GM21526 (cell line): ENCODE results near the gene PLPP6.
"Not testable (repeated sequence)": the region's sequence is repeated elsewhere in the genome, so short reads cannot be mapped to it uniquely, and the experiment has no call there.

Experiments
- ATAC-seq: cut with Tn5 transposase; IDR thresholded peaks from one replicate; pipeline ENCODE4 v1.9.1; 2021; ENCODE audit warnings: moderate library complexity; ENCODE audit not compliant: unreplicated experiment, low FRiP score

Gene PLPP6

DNA sequence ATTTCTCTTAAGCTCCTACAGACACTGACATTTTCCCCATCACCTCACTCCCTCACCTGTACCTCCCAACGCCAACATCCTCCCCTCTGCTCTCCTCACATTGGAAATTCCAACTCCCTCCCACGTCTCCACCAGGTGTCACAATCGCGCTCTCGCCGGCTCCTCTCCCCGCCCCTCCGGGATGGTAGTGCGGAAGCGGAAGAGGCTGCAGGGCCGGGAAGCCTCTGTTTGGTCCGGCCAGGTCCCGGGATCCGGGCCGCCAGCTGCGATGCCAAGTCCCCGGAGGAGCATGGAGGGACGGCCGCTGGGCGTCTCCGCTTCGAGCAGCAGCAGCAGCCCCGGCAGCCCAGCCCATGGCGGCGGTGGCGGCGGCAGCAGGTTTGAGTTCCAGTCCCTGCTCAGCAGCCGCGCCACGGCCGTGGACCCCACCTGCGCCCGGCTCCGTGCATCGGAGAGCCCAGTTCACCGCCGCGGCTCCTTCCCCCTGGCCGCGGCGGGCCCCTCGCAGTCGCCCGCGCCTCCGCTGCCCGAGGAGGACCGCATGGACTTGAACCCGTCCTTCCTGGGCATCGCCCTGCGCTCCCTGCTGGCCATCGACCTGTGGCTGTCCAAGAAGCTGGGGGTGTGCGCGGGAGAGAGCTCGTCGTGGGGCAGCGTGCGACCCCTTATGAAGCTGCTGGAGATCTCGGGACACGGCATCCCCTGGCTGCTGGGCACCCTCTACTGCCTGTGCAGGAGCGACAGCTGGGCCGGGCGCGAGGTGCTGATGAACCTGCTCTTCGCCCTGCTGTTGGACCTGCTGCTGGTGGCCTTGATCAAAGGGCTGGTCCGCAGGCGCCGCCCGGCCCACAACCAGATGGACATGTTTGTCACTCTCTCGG lies at the start of gene PLPP6:
TSS of gene PLPP6 (plus strand) at position 187 of the 881 bp plus-strand sequence. CDS start at position 269, 82 bp downstream.
- ATAC-seq: peak; percentile 88

DNA sequence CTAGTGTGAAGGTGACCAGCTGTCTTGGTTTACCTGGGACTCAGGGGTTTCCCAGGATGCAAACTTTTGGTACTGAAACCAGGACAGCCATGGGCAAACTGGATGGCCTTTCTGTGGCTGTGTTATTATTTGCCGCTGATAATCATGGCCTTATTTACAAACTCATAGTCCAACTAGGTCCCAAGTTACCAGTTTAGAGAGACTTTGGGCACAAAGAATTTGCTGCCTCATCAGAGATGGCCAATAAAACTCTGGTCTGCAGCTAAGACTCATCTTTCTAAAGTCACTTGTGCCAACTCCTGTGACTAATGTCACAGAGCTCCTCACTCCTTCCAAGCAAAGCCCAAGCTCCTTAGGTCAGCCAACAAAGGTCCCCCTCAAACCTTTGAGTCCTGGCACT lies 47.5 kb upstream of the PLPP6 start:
- ATAC-seq: no peak

DNA sequence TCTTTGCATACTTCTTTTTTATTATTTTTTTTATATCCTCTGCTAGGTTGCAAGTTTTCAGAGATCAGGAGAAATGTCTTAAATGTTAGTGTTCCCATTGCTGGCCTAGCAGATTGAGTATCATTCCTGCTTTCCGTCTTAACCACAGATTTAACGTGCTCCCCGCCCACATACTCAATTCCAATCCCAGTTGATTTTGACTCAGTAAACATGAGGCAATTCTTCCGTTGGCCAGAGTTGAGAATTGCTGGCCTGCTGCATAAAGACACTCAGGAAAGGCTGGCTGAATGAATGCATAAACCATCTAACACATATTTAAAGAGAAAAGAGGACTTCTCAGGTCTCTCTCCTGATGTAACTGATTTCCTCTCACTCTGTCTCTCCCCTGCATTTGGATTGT lies 46.8 kb upstream of the PLPP6 start:
- no peak for ATAC-seq

DNA sequence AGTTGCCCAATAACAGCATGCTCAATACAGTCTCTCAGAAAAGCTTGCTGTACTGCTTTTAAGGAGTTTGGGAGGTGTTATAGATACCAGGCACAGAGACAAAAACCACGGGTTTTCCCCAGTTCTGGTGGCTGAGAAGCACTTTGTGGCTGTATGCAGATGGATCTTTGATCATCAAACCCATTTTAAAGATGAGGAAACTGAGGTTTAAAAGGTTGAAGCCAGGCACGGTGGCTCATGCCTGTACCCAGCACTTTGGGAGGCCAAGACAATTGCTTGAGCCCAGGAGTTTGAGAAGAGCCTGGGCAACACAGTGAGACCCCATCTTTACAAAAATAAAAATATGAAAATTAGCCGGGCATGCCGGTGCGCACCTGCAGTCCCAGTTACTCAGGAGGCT lies 46.3 kb upstream of the PLPP6 start:
- no peak for ATAC-seq

DNA sequence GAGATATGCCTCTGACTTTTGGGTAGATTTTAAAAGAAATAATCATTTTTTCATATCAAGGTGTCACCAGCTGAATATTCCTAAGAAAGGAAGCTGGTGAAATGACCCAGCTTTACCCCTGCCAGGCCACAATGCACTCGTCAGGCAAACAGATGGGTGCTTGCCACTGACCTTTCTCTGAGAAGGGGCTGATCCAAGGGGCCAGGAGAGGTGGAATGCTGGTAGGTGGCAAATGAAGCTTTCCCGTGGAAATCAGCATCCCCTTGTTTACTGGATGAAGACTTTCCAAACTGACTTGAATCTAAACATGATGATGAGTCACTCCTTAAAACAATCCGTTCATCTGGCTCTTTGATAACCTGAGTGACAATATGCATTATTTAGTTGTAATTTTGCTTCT lies 44.3 kb upstream of the PLPP6 start:
- no peak for ATAC-seq

DNA sequence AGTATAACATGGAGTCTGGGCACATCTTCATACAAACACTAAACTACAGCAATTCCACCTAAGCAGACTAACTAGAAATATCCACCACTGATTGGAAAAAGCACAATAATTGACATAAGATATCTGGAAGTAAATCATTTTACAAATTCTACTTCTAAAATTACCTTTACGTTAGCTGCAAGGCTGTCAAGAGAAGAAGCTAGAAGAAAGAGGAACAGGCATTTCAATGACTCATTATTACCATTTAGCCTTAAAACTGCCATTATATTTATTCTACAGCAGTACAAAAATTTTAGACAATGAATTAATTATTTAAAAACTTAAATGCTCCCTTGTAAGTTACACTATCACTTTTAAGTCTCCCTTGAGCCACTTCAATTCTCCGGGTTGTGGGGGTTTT lies 43.4 kb upstream of the PLPP6 start:
- no peak for ATAC-seq

DNA sequence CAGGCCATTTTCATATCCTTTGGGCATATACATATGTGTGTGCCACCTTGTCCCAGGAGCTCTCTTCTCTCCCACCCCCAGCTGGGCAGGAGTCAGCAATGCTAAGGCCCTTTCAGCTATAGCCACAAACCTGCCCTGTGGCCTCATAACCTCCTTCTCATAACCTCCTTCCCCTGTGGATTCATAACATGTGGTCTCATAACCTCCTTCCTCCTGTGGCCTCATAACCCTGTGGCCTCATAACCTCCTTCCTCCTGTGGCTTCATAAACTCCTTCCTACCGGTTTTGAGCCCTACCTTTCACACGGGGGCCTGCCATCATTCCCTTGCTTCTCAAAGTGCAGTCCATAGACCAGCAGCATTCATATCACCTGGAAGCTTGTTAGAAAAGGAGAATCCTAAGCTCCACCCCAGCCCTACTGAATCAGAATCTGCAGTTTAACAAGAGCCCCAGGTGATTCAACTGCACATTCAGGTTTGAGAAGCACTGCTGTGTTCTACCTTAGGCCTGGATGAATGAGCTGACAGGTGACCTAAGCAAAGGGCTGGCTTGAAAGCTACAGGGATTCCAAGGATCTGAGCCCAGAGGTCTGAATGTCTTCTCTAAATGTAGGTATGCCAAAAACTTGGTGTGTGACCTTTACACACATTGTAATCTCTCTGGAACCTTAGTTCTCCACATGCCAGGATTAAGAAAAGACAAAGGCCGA lies 41.9 kb upstream of the PLPP6 start:
- ATAC-seq: no peak

DNA sequence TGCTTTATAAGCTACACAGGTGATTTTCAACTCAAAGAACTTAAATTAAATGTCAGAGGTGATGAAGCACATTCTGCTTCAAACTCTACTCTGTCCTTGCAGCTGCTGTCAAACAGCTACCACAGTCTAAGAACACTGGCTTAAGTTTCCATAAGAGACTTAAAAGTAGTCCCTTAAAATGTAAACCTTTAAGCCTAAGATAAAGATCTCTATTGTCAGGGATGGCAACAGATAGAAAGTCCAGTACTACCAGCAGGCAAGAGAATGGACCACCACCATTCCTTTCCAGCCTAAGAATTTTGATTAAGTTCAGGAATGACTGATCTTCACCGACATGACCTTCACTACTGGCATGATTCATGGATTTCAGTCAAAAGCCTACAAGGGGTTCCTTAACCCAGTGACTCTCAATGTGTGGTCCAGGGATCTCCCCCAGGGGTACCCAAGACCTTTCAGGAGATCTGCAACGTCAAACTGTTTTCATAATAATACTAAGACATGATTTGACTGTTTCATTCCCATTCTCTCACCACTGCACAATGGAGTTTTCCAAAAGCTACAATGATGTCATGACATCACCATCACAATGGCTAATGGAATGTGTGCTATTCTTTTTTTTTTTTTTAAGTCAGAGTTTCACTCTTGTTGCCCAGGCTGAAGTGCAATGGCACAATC lies 41.1 kb upstream of the PLPP6 start:
- ATAC-seq: no peak

DNA sequence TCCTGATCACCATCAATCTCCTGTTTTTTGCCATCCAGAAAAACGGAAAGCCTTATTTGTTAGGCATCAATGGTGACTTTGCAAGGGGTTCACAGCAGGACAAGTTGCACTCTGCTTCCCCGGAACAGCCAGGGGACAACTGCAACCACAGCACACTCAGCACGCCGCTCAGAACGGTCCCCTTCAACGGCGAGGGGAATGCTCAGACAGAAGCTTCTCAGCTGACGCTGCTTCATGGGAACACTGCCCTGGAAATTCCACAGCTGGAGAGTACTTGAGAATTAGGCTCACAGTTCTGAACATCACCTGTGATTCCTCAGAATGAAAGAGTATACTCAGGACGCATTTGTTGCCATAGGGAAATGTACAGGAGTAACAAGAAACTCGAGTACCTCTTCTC lies 40.1 kb upstream of the PLPP6 start:
- ATAC-seq: no peak

DNA sequence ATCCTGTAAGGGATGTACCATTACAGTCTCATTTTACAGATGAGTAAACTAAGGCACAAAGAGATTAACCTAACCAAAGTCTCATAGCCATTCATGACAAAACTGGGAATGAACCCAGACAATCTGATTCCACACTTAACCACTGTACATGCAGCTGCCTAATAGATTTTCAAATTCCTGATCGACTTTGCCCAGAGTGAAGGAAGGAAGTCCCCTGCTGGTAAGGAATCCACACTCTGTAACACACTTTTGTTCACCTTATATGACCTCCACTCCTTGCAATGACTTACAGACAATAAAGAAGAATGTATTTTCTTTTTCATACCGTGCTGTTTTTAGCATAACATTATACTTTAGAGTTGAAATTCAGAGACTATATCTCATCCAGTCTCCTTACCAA lies 31.3 kb upstream of the PLPP6 start:
- no peak for ATAC-seq

DNA sequence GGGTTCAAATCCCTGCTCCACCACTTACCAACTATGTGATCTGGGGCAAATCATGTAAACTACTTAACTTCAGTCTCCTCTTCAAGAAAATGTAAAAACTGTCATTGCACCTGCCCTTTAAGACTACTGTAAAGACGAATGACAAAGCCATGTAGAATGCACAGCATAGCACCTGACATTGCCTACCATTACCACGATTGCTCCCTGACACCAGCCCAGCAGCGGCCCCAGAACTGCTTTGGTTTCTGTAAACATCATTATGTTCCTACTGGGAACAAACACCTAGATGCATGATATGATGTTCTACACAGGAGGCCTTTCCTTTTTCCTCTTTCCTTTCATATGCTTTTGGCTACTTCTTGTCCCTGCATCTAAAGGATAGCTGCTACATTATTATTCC lies 23.1 kb upstream of the PLPP6 start:
- ATAC-seq: no peak

DNA sequence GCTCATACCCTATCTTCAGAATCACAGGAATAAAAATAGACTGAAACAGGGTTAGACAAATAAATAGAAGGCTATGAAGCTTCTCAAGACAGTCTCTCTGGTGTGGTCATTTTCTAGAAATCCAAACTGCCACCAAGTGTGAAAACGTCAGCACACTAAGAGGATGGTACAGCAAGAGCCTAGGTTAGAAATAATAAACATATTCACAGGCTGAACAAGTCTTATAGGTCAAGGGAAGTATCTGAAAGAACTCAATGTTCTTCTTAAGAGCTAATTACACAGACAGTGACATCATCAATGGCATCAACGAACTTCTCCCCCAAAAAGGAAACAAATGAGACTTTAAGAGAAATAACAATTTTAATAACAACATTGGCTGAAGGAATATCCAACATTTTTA lies 22.7 kb upstream of the PLPP6 start:
- no peak for ATAC-seq

DNA sequence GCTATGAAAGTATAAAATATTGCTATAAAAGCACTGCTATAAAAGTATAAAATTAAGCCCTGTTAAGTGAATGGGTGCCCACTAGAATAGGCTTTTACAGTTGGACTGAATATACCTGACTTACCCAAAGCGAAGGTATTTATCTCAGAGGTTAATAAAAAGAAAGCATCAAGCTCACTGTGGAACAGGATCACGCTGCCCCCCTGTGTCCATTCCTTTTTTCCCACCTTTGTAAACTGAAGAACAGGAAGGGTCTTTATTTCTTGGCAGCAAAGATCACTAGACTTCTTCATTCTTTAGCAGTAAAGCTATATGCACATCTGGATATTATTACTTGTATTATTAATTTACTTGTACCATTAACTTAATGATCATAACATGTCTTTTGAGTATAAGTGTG lies 22.1 kb upstream of the PLPP6 start:
- no peak for ATAC-seq

DNA sequence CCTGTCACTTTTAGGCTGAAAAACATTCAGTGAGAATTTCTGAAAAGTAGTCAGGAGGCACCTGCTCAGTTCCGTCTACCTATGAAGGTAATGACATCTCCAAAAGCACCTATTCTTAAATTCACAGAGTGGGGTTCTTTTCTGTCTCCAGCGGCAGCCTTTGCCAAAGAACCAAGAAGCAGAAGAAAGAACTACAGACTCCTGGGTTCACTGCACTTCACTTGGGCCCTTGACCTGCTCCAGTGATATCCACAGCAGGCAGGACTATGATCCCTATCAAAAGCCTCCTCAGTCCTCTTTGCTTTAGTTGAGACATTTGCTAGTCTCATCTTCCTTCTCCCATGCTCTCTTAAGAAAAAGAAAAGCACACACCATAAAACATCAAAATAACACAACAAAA lies 19.7 kb upstream of the PLPP6 start:
- no peak for ATAC-seq

DNA sequence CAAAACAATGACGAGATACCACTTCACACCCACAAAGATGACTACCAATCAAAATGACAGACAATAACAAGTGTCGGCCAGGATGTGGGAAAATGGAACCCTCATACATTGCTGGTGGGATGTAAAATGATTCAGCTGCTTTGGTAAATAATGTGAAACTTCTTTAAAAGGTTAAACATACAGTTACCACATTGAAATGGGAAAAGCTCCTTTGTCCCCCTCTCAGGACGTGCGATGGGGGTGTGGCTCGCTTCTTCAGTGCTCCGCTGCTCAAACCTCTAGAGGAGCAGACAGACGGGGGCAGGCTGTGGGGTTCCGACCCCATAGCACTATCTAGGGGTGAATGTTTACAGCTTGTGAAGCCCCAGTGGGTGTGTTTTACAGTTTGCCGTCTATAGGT lies 8.0 kb upstream of the PLPP6 start:
- no peak for ATAC-seq

DNA sequence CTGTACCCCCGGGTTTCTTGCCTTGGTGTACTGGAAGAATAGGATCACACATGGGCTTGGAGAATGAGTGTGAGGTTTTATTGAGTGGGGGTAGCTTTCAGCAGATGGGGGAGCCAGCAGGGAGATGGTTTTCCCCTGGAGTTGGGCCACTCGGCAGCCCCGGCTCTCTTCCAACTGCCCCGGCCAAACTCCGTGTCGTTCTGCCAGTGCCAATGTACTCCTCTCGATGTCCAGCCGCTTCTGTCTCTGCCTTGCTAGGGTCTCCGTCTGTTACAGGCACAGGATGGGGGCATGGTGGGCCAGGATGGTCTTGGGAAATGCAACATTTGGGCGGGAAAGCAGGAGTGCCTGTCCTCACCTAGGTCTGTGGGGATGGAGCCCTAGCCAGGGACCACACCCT lies 7.6 kb upstream of the PLPP6 start:
- no peak for ATAC-seq

DNA sequence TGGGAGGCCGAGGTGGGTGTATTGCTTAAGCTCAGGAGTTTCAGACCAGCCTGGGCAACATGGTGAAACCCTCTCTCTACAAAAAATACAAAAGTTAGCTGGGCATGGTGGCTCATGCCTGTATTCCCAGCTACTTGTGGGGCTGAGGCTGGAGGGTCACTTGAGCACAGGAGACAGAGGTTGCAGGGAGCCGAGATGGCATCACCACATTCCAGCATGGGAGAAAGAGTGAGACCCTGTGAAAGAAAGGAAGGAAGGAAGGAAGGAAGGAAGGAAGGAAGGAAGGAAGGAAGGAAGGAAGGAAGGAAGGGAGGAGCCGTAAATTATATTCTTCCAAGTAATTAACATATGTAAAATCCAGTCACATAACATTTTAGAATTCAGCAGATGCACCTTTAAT lies 5.9 kb upstream of the PLPP6 start:
- ATAC-seq: not testable (repeated sequence)

DNA sequence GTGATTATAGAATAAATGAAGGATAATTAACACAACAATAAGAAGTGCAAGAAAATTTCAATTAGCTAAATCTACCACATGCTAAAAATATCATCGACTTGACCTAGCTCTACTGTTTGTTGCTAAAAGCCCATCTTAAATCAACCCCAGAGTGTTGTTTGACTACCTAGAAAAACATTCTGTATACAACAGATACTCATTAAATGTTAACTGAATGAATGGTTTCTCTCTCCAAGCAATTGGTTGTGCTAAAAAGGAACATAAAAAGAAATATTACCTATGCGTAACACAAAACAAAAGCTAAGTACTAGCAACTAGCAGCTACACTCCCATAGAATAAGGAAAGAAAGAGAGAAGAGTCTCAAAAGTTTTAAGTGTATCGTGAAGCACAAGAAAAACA lies 5.5 kb upstream of the PLPP6 start:
- ATAC-seq: no peak

DNA sequence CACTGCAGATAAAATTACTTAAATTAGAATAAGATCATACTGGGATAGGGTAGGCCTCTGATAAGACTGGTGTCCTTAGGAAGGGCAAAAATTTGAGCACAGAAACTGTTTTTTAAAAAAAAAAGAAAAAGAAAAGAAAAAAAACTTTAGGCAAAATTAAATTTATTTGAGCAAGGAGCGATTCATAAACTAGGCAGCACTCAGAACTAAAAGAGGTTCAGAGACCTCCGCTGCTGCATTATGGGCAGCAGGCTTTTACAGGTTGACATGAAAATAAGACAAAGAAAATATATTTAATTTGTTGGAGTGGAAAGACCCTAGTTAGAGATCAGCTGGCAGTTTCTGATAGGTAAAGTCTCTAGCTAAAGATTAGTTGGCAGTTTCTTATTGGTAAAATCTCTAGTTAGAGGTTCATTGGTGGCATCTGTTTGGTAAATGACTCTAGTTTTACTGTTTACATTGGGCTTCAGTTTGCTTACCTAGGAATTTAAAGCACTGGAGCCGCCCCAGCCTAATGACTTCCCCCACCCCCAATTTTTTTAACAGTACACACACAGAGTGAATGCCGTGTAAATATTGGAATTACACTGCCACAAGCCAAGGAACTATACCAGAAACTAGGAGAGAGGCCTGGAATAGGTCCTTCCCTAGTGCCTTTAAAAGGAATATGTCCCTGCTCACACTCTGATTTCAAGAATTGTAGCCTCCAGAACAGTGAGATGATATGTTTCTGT lies 4.5 kb upstream of the PLPP6 start:
- no peak for ATAC-seq

DNA sequence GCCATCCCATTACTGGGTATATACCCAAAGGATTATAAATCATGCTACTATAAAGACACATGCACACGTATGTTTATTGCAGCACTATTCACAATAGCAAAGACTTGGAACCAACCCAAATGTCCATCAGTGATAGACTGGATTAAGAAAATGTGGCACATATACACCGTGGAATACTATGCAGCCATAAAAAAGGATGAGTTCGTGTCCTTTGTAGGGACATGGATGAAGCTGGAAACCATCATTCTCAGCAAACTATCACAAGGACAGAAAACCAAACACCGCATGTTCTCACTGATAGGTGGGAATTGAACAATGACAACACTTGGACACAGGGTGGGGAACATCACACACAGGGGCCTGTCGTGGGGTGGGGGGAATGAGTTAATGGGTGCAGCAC lies 1.4 kb upstream of the PLPP6 start:
- not testable (repeated sequence) for ATAC-seq

DNA sequence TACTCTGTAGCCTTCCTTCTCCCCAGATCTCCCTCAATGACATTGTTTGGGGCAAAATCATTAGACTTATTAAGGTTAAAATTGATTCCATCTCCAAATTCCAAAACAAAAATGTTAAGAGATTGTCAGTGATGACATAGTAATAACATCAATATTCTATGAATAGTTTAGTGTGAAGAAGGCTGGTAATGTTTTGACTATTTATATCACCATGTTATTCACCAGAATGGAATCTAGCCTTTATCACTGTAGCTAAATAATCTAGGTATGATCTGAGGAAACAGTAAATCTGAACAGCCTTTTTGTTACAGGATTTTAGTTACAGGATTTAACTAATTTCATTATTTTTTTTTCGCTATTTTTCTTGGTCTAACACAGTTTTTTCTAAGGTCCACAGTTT lies 929 bp upstream of the PLPP6 start:
- no peak for ATAC-seq
